ENCODE results near the gene C1QTNF2.

DNA sequence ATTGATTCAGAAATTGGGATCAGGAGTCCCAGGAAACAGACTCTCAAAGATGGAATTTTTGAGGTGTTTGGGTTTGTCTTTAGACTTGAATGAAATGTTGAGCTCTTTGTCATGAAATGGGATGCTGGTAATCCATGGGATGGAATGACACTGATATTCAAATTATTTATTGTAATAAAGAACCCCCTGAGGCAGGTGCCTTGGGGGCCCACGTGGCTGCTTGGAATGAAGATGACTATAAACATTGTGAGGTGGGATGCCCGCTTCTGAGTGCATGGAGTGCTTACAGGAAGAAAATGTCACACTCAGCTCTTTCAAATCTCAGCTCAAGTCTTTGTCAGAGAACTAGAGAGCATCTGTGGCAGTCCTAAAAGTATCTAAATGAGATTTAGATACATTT lies 9.6 kb upstream of the C1QTNF2 start:
- no peak for TF ChIP-seq POLR2AphosphoS5 (IDR thresholded peaks at IDR 0.05; ENCODE audit: low read depth)
- TF ChIP-seq, protein P1, sequence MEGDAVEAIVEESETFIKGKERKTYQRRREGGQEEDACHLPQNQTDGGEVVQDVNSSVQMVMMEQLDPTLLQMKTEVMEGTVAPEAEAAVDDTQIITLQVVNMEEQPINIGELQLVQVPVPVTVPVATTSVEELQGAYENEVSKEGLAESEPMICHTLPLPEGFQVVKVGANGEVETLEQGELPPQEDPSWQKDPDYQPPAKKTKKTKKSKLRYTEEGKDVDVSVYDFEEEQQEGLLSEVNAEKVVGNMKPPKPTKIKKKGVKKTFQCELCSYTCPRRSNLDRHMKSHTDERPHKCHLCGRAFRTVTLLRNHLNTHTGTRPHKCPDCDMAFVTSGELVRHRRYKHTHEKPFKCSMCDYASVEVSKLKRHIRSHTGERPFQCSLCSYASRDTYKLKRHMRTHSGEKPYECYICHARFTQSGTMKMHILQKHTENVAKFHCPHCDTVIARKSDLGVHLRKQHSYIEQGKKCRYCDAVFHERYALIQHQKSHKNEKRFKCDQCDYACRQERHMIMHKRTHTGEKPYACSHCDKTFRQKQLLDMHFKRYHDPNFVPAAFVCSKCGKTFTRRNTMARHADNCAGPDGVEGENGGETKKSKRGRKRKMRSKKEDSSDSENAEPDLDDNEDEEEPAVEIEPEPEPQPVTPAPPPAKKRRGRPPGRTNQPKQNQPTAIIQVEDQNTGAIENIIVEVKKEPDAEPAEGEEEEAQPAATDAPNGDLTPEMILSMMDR (IDR thresholded peaks at IDR 0.05; ENCODE audit: insufficient read depth, low read length), result no peak
- TF ChIP-seq, protein P2, sequence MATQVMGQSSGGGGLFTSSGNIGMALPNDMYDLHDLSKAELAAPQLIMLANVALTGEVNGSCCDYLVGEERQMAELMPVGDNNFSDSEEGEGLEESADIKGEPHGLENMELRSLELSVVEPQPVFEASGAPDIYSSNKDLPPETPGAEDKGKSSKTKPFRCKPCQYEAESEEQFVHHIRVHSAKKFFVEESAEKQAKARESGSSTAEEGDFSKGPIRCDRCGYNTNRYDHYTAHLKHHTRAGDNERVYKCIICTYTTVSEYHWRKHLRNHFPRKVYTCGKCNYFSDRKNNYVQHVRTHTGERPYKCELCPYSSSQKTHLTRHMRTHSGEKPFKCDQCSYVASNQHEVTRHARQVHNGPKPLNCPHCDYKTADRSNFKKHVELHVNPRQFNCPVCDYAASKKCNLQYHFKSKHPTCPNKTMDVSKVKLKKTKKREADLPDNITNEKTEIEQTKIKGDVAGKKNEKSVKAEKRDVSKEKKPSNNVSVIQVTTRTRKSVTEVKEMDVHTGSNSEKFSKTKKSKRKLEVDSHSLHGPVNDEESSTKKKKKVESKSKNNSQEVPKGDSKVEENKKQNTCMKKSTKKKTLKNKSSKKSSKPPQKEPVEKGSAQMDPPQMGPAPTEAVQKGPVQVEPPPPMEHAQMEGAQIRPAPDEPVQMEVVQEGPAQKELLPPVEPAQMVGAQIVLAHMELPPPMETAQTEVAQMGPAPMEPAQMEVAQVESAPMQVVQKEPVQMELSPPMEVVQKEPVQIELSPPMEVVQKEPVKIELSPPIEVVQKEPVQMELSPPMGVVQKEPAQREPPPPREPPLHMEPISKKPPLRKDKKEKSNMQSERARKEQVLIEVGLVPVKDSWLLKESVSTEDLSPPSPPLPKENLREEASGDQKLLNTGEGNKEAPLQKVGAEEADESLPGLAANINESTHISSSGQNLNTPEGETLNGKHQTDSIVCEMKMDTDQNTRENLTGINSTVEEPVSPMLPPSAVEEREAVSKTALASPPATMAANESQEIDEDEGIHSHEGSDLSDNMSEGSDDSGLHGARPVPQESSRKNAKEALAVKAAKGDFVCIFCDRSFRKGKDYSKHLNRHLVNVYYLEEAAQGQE (IDR thresholded peaks at IDR 0.05; ENCODE audit: insufficient replicate concordance, low read depth), result no peak
- TF ChIP-seq GABPA (IDR thresholded peaks at IDR 0.05; ENCODE audit: low read depth), result no peak
